GM12872 (cell line): ENCODE data around the gene MORN4.

Experiments
- TF ChIP-seq, protein P1 (sequence below): IDR thresholded peaks from 3 replicates; pipeline ENCODE4 v1.5.1; 2011; ENCODE audit warnings: low read depth, mild to moderate bottlenecking, low read length, moderate library complexity; ENCODE audit not compliant: insufficient read depth

MORN4 gene

GRCh38 chr10:97601268-97602215 is 31.8 kb downstream of the MORN4 start:
- TF ChIP-seq, protein P1, sequence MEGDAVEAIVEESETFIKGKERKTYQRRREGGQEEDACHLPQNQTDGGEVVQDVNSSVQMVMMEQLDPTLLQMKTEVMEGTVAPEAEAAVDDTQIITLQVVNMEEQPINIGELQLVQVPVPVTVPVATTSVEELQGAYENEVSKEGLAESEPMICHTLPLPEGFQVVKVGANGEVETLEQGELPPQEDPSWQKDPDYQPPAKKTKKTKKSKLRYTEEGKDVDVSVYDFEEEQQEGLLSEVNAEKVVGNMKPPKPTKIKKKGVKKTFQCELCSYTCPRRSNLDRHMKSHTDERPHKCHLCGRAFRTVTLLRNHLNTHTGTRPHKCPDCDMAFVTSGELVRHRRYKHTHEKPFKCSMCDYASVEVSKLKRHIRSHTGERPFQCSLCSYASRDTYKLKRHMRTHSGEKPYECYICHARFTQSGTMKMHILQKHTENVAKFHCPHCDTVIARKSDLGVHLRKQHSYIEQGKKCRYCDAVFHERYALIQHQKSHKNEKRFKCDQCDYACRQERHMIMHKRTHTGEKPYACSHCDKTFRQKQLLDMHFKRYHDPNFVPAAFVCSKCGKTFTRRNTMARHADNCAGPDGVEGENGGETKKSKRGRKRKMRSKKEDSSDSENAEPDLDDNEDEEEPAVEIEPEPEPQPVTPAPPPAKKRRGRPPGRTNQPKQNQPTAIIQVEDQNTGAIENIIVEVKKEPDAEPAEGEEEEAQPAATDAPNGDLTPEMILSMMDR: no peak

- TF ChIP-seq, protein P1: no peak
Observed at GRCh38 chr10:97600616-97601015, 32.7 kb downstream of the MORN4 start.

- TF ChIP-seq, protein P1: no peak
Observed at GRCh38 chr10:97599272-97599619, 34.1 kb downstream of the MORN4 start.

DNA sequence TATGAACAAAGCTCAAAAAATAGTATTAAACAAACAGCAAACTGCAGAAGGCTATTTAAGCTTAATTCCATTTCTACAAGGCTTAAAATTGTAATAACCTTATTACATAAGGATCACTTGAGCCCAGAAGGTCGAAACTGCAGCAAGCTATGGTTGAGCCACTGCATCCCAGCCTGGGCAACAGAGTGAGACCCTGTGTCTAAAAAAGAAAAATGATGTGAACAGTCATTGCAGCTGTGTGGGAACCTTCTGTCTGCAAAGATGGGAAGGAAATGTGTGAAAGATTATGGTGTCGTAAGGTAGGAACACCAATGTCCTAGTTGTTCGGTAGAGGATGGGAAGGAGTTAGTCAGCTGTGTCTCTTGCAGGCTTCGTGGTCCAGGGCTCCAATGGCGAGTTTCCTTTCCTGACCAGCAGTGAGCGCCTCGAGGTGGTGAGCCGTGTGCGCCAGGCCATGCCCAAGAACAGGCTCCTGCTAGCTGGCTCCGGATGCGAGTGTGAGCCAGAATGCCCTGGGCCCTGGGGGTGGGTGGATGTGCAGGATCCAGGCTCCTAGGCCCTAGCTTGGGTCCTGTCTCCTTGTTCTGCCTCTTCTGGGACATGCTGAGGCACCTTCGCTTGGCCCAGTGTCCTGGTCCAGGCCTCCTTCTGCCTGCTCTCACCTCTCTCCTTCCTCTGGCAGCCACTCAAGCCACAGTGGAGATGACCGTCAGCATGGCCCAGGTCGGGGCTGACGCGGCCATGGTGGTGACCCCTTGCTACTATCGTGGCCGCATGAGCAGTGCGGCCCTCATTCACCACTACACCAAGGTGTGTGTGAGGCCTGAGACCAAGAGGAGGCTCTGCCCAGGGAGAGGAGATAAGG is 34.7 kb downstream of the MORN4 start:
- TF ChIP-seq, protein P1: no peak

- TF ChIP-seq, protein P1: no peak
Observed at GRCh38 chr10:97597778-97598177, 35.5 kb downstream of the MORN4 start.

DNA sequence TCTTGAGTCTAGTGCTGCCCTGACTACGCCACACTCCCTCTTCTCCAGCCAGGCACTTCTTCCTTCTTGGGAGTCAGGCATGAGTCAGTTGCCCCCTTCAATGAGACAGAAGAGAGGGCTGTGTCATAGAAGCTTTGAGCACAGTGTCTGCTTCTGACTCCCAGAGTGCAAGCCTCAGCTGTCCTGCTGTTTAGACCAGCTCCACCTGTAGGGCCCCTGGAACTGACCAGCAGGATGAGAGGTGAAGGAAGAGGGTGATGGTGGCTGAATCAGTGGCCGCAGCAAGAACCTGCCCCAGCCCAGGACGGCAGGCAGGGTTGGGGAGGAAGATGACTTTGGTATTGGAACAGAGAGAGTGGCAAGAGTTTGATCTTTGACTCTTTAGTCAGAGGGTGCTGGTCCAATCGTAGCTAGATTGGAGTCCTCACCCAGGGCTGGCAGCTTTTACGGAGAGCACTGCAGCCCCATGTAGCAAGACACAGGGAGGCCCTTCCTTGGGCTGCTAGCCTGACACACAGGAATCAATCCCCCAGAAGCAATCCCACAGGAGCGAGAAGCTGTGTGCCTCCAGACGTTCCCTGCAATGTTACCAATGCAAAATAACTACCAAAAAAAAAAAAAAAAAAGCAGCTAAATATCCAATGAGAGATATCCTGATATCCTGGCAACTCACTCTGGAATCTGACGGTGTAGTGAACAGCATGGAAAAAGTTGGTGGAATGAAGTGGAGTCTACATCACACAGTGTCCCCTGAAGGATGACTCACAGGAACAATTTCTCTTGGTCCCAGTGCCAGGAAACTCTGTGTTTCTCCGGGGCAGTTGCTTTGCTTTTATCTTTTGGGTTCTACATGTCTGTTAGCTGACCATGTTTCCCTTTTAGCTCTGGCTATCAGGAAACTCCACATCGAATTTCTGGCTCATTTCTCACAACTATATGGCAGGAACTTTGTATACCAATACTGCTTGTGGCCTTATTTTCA is 36.9 kb downstream of the MORN4 start:
- TF ChIP-seq, protein P1: no peak
